C4-2B (cell line): ENCODE data around the gene ADGRB2.
A peak's percentile ranks its signal among the peaks of the same experiment; 100 is the strongest.
"Not testable (repeated sequence)": the region's sequence is repeated elsewhere in the genome, so short reads cannot be mapped to it uniquely, and the experiment has no call there.

ENCODE experiments used
- H3K27ac ChIP-seq: fragments of 450-650 bp; 2 replicates; pipeline ENCODE4 v1.5.1; 2017
- CTCF ChIP-seq: fragments of 450-650 bp; conservative IDR thresholded peaks from 2 replicates; pipeline ENCODE4 v1.5.1; 2017; ENCODE audit warnings: mild to moderate bottlenecking
- ZFX ChIP-seq: fragments of 450-650 bp; IDR thresholded peaks from 2 replicates; pipeline ENCODE4 v1.6.1; 2017

ADGRB2 gene

GRCh38 chr1:31715873-31716220 lies 48.3 kb downstream of the ADGRB2 start:
- no peak overlapping the region for H3K27ac ChIP-seq
- peak; percentile 70; the same call in 1 of the 2 replicates for TF ChIP-seq CTCF
- TF ChIP-seq ZFX = no peak

GRCh38 chr1:31715087-31715872 lies 48.9 kb downstream of the ADGRB2 start:
- TF ChIP-seq ZFX (no peak), CTCF (peak; percentile 91)

GRCh38 chr1:31714442-31715086 lies 49.6 kb downstream of the ADGRB2 start:
- TF ChIP-seq ZFX = no peak
- TF ChIP-seq CTCF = no peak
- H3K27ac ChIP-seq = no peak overlapping the region

More at GRCh38 chr1:31715087-31715872, 48.9 kb downstream of the ADGRB2 start:
- no peak overlapping the region for H3K27ac ChIP-seq

GRCh38 chr1:31712630-31713029 lies 51.5 kb downstream of the ADGRB2 start:
- no peak overlapping the region for H3K27ac ChIP-seq
- no peak for TF ChIP-seq ZFX
- no peak for TF ChIP-seq CTCF

- H3K27ac ChIP-seq = no peak overlapping the region
- TF ChIP-seq CTCF (no peak), ZFX (no peak)
Observed at GRCh38 chr1:31712068-31712467, 52.1 kb downstream of the ADGRB2 start.

- H3K27ac ChIP-seq = no peak overlapping the region
- TF ChIP-seq CTCF = no peak
- TF ChIP-seq ZFX = no peak
Observed at GRCh38 chr1:31708324-31708723, 55.8 kb downstream of the ADGRB2 start.

GRCh38 chr1:31707711-31708110 lies 56.4 kb downstream of the ADGRB2 start:
- TF ChIP-seq CTCF = no peak
- no peak for TF ChIP-seq ZFX
- H3K27ac ChIP-seq = no peak overlapping the region

- not testable (repeated sequence) for H3K27ac ChIP-seq
Observed at GRCh38 chr1:31707059-31707600, 57.0 kb downstream of the ADGRB2 start.
